Fibroblast of villous mesenchyme (primary cell): Measurements from ENCODE around the gene OMA1. TPM values are rescaled to one million over a fixed set of nuclear protein-coding genes. Genes with fewer than 3 reads are reported as not detected.

Experiments used
- DNase-seq: peaks from one replicate; pipeline ENCODE4 v3.0.0-alpha.2; 2010; ENCODE audit warnings: low read depth
- H3K4me3 ChIP-seq: 2 replicates; pipeline ENCODE4 v1.5.1; 2011; ENCODE audit warnings: low read depth, mild to moderate bottlenecking, low read length
- total RNA-seq: library from RNA; depleted of rRNA; stranded (reverse); fragments of >200 nt; gene quantifications from 2 replicates; pipeline ENCODE4 v1.2.3, GENCODE V29; 2012
- TF ChIP-seq, protein P1 (sequence below): IDR thresholded peaks from 2 replicates; pipeline ENCODE4 v1.5.1; 2012; ENCODE audit warnings: low read depth, mild to moderate bottlenecking, low read length; ENCODE audit not compliant: insufficient read depth

OMA1 gene
- total RNA-seq, 1 donor = 26.8 TPM

DNA sequence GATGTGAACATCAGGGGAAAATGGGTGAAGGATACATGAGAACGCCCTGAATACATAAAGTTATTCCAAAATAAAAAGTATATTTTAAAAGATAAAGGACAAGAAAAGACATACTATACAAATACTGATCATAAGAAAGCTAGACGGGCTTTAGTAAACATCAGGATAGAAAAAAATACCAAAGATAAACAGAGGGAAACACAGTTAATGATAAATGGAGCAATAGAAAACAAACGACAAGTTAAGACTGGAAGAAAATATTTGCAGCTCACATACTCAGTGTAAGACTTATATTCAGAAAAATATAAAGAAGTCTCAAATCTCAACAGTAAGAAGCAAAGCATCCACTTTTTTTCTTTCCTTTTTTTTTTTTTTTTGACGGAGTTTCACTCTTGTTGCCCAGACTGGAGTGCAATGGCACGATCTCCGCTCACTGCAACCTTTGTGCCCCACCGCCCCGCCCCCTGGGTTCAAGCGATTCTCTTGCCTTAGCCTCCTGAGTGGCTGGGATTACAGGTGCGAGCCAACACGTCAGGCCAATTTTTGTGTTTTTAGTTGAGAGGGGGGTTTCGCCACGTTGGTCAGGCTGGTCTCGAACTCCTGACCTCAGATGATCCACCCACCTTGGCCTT lies 94.8 kb downstream of the OMA1 start:
- TF ChIP-seq, protein P1, sequence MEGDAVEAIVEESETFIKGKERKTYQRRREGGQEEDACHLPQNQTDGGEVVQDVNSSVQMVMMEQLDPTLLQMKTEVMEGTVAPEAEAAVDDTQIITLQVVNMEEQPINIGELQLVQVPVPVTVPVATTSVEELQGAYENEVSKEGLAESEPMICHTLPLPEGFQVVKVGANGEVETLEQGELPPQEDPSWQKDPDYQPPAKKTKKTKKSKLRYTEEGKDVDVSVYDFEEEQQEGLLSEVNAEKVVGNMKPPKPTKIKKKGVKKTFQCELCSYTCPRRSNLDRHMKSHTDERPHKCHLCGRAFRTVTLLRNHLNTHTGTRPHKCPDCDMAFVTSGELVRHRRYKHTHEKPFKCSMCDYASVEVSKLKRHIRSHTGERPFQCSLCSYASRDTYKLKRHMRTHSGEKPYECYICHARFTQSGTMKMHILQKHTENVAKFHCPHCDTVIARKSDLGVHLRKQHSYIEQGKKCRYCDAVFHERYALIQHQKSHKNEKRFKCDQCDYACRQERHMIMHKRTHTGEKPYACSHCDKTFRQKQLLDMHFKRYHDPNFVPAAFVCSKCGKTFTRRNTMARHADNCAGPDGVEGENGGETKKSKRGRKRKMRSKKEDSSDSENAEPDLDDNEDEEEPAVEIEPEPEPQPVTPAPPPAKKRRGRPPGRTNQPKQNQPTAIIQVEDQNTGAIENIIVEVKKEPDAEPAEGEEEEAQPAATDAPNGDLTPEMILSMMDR = no peak
- DNase-seq = no peak
- H3K4me3 ChIP-seq = no peak overlapping the region

DNA sequence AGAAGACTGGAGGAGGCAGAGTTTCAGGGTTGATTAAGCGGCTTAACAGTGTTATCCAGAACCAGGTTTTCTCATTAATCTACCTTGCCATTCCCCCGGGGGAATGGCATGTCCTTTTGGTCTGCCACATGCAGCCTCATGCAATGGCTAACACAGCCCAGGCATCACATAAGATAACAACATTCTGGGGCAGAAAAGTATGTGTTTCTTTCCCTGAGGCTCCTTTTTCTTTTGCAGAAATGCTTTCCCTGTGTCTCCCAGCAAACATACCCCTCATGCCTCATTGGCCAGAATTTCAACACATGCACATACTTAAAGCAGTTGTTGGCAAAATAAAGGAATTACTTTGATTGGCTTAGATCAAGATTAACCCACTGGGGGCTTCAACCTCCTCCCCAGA lies 98.6 kb downstream of the OMA1 start:
- H3K4me3 ChIP-seq = no peak overlapping the region
- peak; percentile 31 for DNase-seq
- TF ChIP-seq, protein P1 = no peak

DNA sequence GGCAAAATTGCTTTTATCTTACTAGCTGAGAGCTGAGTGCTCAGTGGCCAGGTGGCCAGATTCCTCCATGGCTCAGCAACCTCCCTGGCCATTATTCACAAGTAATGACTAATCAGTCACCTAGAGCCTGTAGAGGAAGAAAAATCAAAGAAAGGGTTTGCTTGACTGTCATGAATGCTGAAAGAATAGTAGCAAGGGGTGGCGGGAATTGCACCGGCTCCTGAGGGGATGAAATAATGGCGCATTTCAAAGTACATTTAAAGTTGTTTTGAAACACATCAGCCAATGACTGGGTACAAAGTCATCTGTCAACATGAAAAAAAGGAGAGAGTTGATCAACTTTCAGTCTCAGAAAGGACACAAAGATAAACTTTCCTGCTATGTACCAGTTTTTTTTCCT lies 99.5 kb downstream of the OMA1 start:
- no peak overlapping the region for H3K4me3 ChIP-seq
- TF ChIP-seq, protein P1 = no peak
- DNase-seq = no peak

DNA sequence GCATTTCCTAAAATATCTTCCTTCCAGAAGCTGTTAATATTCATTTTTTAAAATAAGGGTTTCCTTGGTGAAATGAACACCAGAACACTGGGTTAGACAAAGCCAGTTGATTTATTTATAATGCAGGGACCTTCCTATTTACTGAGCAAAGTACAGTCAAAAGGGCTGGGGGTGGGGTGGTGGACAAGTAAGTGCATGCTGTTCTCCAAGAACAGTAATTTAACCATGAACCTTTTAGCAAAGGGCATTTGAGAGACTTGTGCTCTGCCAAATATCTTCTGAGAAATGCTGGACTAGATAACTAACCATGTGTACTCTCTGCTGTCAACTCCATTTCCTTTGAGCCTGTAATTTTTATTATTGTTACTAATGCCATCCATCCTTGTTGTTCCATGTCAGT lies 100.2 kb downstream of the OMA1 start:
- TF ChIP-seq, protein P1 = no peak
- DNase-seq = no peak
- H3K4me3 ChIP-seq = no peak overlapping the region

DNA sequence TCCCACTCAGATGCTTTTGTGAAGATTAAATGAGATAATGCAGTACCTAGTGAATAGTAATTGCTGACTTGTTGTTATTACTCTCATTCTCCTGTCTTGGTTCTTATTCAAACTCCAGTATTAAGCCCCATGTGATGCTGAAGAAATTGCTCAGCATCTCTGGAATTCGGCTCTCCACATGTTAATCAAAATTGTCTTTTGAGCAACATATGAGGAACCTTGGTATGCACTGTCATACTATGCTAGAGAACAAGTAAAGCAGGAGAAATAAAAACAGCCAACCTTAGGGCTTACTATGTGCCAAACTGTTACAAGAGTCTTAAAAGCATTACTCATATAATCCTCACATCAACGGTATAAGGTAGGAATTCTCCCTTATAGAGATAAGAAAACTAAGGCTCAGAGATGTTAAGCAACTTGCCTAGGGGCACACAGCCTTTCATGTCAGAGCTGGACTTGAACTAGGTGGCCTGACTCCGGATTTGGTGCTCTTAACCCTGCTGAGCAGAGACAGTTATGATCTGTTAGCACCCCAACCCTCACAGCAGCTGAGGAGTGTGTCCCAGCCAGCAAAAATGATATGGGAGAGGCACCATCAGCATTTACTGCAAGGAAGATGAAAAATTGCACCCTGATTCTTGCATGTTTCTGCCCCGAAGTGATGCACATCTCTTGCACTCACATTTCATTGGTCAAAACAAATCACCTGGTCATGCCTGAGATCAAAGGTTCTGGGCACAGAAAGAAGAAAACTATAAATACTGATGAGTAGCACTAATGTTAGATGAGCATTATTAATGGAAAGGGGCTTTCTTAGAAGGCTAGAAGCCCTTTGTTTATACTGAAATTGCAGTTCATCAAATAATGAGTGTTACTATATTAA lies 102.3 kb downstream of the OMA1 start:
- TF ChIP-seq, protein P1 = no peak
- no peak for DNase-seq
- no peak overlapping the region for H3K4me3 ChIP-seq

DNA sequence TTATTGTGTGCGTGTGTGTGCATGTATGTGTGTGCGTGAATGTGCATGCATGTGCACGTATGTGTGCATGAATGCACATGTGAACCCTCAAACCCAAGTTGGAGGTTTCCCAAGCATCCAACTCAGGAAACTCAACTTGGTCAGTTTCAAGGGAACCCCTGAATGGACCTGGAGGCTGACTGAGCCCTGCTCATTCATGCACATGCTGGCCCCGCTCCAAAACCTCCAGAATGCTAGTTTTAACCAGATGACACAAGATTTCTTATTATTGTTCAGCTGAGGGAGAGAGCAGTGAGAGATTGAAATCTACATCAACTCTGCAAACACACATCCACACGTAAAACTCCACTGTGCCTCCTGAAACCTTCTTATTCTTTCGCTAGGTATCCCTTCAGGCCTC lies 104.4 kb downstream of the OMA1 start:
- TF ChIP-seq, protein P1 = no peak
- no peak for DNase-seq
- H3K4me3 ChIP-seq = no peak overlapping the region

DNA sequence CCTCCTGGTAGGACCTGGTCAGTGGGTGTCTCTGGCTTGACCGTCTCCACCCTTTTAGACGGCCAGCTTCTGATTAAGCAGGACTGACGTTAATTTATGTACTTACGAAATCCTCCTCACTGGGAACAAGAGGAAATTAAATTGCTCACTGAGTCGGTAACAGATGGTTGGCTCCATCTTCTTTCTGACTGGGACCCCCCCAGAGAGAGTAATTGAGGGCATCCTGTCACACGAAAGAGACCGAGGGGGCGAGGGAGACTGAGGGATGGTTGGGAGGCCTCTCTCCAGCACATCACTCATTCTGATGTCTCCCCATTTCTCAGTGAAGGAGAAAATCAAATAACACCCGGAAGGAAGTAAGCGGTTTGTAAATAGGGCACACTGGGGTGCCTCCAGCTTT lies 104.8 kb downstream of the OMA1 start:
- H3K4me3 ChIP-seq = no peak overlapping the region
- DNase-seq = no peak

More for the DNA sequence above, 104.8 kb downstream of the OMA1 start:
- TF ChIP-seq, protein P1 = no peak
